ENCODE measurements around the gene LMNA.

Gene LMNA

DNA sequence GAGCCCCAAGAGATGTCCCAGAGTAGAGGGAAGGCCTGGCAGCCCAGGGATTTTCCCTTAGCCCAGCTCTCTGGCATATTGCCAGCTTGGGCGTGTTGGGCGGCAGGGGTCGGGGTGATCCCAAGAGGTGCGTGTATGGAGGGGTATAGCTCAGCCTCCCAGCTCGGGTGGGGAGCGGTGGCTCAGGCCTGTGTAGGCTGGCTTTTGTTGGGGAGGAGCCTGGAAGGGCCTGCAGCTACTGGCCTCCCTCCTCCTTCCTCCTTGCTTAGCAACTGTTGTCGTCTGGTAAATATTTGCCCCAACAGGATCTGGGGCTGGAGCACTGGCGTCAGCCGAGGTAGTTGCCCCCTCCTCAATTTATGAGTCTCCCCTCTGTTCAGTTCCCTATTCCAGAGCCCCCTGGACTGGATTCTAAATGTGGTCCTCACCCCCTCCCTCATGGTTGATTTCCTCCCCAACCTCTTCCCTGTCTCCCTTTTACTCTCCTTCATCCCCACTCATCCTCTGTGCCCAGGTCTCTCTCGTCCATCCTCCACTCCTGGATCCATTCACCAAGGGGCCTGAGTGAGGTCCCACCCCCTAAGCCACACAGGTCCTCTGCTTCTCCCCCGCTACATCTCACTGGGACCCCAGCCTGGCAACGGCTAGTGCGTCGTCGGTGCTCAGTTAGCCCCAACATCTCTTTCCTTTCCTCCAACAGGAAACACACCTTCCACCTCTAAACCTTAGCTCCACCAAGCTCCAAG lies 10.3 kb upstream of the LMNA start:
- TF ChIP-seq, protein P1, sequence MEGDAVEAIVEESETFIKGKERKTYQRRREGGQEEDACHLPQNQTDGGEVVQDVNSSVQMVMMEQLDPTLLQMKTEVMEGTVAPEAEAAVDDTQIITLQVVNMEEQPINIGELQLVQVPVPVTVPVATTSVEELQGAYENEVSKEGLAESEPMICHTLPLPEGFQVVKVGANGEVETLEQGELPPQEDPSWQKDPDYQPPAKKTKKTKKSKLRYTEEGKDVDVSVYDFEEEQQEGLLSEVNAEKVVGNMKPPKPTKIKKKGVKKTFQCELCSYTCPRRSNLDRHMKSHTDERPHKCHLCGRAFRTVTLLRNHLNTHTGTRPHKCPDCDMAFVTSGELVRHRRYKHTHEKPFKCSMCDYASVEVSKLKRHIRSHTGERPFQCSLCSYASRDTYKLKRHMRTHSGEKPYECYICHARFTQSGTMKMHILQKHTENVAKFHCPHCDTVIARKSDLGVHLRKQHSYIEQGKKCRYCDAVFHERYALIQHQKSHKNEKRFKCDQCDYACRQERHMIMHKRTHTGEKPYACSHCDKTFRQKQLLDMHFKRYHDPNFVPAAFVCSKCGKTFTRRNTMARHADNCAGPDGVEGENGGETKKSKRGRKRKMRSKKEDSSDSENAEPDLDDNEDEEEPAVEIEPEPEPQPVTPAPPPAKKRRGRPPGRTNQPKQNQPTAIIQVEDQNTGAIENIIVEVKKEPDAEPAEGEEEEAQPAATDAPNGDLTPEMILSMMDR (conservative IDR thresholded peaks at IDR 0.05; ENCODE audit: control insufficient read depth, insufficient read depth, low read depth, low read length) = no peak
- H3K4me3 ChIP-seq (ENCODE audit: control insufficient read depth, low read depth, low read length) = no peak overlapping the region
- DNase-seq (ENCODE audit: low read depth) = peak; percentile 88

DNA sequence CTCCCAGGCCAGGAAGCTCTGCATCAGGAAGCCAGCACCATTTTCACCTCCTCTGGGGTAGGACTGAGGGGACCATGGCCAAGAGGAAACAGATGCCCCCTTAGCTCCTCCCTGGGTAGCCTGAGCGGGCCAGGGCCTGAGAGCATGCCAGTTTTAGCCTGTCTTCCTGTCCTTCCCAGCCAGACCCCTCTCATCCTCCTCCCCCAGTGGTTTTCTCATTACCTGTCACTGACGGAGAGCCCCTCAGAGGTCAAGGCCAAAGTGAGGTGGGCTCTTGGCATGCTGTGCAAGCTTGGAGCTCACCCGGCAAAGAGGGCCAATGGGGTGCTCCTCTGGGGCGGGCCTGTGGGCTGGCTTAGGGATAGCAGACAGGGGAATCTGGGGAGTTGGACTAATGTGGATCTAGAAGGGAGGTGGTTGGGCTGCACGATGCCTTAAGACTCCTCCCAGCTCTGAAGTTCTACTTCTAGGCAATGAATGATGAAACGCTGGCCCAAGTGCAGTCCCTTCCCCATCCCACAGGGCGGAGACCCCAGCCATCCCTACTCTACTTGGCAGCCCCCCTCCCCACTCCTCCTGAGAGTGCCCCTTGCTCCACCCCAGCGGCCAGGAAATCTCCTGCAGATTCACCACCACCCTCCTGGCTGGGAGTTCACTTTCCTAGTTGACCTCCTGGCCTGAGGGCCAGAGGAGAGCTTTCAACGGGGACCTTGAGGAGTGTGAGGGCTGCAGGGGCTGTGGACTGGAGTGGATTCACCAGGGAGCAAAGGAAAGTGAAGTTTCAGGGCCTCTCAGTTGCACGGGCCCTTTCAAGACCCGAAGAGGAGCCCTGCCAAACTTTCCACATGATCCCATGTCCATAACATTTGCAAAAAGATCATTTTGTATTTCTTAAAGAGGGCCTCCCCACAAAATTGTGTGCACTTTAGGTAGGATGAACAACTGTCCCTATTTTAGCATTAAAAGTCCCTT lies 9.4 kb upstream of the LMNA start:
- TF ChIP-seq, protein P1 (conservative IDR thresholded peaks at IDR 0.05; ENCODE audit: control insufficient read depth, insufficient read depth, low read depth, low read length) = no peak
- H3K4me3 ChIP-seq (ENCODE audit: control insufficient read depth, low read depth, low read length) = no peak overlapping the region
- DNase-seq (ENCODE audit: low read depth) = peak; percentile 70

DNA sequence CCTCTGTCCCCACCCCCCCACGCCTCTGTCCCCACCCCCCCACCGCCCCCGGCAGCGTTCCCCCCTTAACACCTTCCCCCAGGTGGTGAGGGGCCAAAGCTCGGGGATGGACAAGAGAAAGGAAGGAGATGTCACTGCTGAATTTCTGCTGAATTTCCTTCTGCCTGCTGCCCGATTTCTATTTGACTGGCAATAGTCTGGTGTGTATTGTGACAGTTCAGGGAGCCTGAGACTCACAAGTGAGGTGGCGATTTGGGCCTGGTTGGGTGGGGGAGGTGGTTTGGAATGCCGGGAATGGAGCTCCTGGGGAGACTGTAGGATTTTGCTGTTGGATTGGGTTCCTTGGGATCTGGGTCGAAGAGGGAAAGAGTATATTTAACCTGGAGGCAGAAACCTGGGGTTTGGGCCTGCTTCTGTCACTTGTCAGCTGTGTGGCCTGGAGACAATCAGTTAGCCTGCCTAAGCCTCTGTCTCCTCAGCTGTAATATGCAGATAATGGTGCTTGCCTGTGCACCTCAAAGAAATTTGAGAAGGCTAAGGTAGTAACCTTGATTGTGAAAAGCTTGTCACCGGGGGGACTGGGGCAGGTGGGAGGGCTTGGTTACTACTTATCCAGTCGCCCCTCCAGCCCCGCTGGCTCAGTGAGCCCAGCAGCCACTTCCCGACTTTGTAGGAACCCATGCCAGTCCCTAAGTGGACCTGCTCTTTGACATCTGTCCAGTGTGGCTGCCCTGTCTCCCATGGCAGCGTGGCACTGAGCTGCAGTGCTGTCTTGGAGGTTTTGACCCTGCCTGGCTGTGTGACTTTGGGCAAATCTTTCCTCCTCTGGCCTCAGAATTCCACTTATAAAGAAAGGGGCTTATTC lies 7.7 kb upstream of the LMNA start:
- TF ChIP-seq, protein P1 (conservative IDR thresholded peaks at IDR 0.05; ENCODE audit: control insufficient read depth, insufficient read depth, low read depth, low read length) = no peak
- DNase-seq (ENCODE audit: low read depth) = peak; percentile 41
- H3K4me3 ChIP-seq (ENCODE audit: control insufficient read depth, low read depth, low read length) = peak overlapping the region; percentile 15

DNA sequence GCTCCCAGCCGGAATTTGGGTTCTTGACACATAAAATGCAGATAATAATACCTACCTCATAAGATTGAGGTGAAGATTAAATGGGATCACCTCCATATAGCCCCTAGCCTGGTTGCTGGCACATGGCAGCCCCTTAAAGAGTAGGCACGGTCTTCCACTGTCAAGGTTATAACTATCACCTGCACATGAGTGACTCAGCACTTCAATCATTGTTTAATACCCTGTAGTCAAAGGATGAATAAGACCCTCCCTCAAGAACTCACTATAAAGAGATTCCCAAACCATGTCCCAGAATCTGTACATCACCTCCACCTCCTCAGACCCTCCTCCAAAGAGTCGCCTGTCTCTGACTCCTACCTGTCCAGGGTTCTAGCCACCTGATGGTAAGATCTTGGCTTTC lies 6.5 kb upstream of the LMNA start:
- TF ChIP-seq, protein P1 (conservative IDR thresholded peaks at IDR 0.05; ENCODE audit: control insufficient read depth, insufficient read depth, low read depth, low read length) = no peak
- DNase-seq (ENCODE audit: low read depth) = no peak
- H3K4me3 ChIP-seq (ENCODE audit: control insufficient read depth, low read depth, low read length) = no peak overlapping the region

DNA sequence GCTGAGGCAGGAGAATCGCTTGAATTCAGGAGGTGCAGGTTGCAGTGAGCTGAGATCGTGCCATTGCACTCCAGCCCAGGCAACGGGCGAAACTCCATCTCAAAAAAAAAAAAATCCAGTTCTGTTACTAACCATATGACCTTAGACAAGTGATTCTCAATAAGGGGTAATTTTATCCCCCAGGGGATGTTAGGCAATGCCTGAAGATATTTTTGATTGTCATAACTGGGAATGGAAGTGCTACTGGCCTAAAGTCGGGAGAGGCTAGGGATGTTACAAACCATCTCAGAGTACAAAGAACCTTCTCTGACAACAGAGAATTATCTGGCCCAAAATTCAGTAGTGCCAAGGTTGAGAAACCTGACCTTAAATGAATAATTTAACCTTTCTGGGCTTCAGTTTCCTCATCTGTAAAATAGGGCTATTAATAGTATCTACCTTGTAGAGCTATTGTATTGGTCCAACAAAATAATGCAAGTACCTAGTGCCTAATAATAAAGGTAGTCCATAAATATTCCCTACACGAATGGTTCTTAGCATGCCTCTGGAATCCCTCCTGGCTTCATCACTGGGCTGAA lies 5.8 kb upstream of the LMNA start:
- peak; percentile 65 for DNase-seq (ENCODE audit: low read depth)

More for the DNA sequence above, 5.8 kb upstream of the LMNA start:
- TF ChIP-seq, protein P1 (conservative IDR thresholded peaks at IDR 0.05; ENCODE audit: control insufficient read depth, insufficient read depth, low read depth, low read length) = no peak
- no peak overlapping the region for H3K4me3 ChIP-seq (ENCODE audit: control insufficient read depth, low read depth, low read length)

All from fibroblast of mammary gland (primary cell).